Natural killer cell (primary cell): ENCODE measurements around the gene SLAMF9. TPM values are rescaled to one million over a fixed set of nuclear protein-coding genes. Genes with fewer than 3 reads are reported as not detected.

ENCODE experiments used
- ATAC-seq, 3 donors: fragments of 150-1000 bp in 2 of 3; fragments of 200-7000 bp in 1 of 3; cut with Tn5 transposase; 1 replicate in 1 of 3; 2 replicates in 2 of 3; pipeline ENCODE4 v1.10.0; 2021; ENCODE audit warnings: mild to moderate bottlenecking in 2 of 3, moderate library complexity in 2 of 3
- DNase-seq, 2 donors: peaks; one replicate each; pipeline versions ENCODE4 v3.0.0 to v3.0.0-alpha.2; 2013 to 2021; ENCODE audit warnings: mixed read lengths in 1 of 2
- H3K27ac ChIP-seq: one replicate; pipeline ENCODE4 v1.5.1; 2013; ENCODE audit warnings: mild to moderate bottlenecking, low read length
- H3K27me3 ChIP-seq: one replicate; pipeline ENCODE4 v1.6.1; 2013; ENCODE audit warnings: low read length; ENCODE audit not compliant: control insufficient read depth, insufficient read depth
- H3K36me3 ChIP-seq: one replicate; pipeline ENCODE4 v1.6.1; 2013; ENCODE audit warnings: low read length; ENCODE audit not compliant: control insufficient read depth, insufficient read depth
- H3K4me1 ChIP-seq: one replicate; pipeline ENCODE4 v1.6.1; 2013; ENCODE audit warnings: low read length; ENCODE audit not compliant: control insufficient read depth, insufficient read depth
- H3K4me3 ChIP-seq: one replicate; pipeline ENCODE4 v1.5.1; 2013; ENCODE audit warnings: low read length
- H3K9me3 ChIP-seq: one replicate; pipeline ENCODE4 v1.6.1; 2013; ENCODE audit warnings: low read length; ENCODE audit not compliant: control insufficient read depth, insufficient read depth
- H3K27ac Mint-ChIP-seq, 2 donors: one replicate each; pipeline ENCODE4 v1.8.0; 2022; ENCODE audit warnings: mild to moderate bottlenecking in 2 of 2, mixed read lengths in 2 of 2, moderate library complexity in 1 of 2
- H3K27me3 Mint-ChIP-seq, 2 donors: one replicate each; pipeline ENCODE4 v1.8.0; 2022; ENCODE audit warnings: low read depth in 2 of 2, mixed read lengths in 2 of 2
- H3K36me3 Mint-ChIP-seq: one replicate; pipeline ENCODE4 v1.8.0; 2022; ENCODE audit warnings: mixed read lengths
- H3K4me1 Mint-ChIP-seq, 2 donors: one replicate each; pipeline ENCODE4 v1.8.0; 2022; ENCODE audit warnings: mixed read lengths in 2 of 2
- H3K4me3 Mint-ChIP-seq: one replicate; pipeline ENCODE4 v1.8.0; 2022; ENCODE audit warnings: mild to moderate bottlenecking, moderate library complexity, mixed read lengths
- H3K9me3 Mint-ChIP-seq, 2 donors: one replicate each; pipeline ENCODE4 v1.8.0; 2022; ENCODE audit warnings: mixed read lengths in 2 of 2
- CTCF ChIP-seq: fragments of 200-600 bp; IDR thresholded peaks from one replicate; pipeline ENCODE4 v1.8.0; 2022; ENCODE audit warnings: antibody characterized with exemption
- WGBS: methylation state at CpG from one replicate; pipeline ENCODE4 v1.1.7; 2013; ENCODE audit warnings: missing lambda C conversion rate; ENCODE audit not compliant: insufficient coverage; 5-methylcytosine and 5-hydroxymethylcytosine counted together
- intact Hi-C: fragments of 100-400 bp; cut with micrococcal nuclease; formaldehyde crosslinking; loops from one replicate; pipeline ENCODE4 v1.14.2; 2022
- total RNA-seq, 4 donors: library from RNA; stranded (reverse); fragments of 120-200 nt in 1 of 4; gene quantifications; one replicate each; pipeline versions ENCODE4 v1.2.3 to v1.2.4, GENCODE V29; 2013 to 2022

The SLAMF9 gene
- total RNA-seq, 3 donors from 2014 or later (not counting 1 experiment from before 2014, with no cell fraction given): not detected

- H3K4me1 ChIP-seq: peaks cover 12% of the 10 kb centered on the region
- no peak for ATAC-seq
- H3K9me3 Mint-ChIP-seq: no peaks in the 10 kb centered on the region
- H3K4me3 Mint-ChIP-seq: peak overlapping the region; percentile 28
- H3K27ac Mint-ChIP-seq: no peak overlapping the region
- no peaks in the 10 kb centered on the region for H3K36me3 ChIP-seq
- no peak for TF ChIP-seq CTCF
- no peak overlapping the region for H3K4me3 ChIP-seq
- H3K27me3 Mint-ChIP-seq: peaks cover 0 to 6% of the 10 kb centered on the region in 2 donors
- H3K36me3 Mint-ChIP-seq: no peaks in the 10 kb centered on the region
- H3K27ac ChIP-seq: no peak overlapping the region
- intact Hi-C loops: loop anchor here (10.0 kb wide), 1 partner anchor 445 kb away; no protein-coding TSS in a partner anchor
- H3K4me1 Mint-ChIP-seq: peaks cover 17 to 25% of the 10 kb centered on the region in 2 donors
- H3K27me3 ChIP-seq: no peaks in the 10 kb centered on the region
- DNase-seq: no peak
- WGBS: 94% methylated on average over 47 of the region's 48 CpGs
- H3K9me3 ChIP-seq: no peaks in the 10 kb centered on the region
These were observed 24.6 kb downstream of the SLAMF9 start for GRCh38 chr1:159929155-159930051.

- H3K36me3 Mint-ChIP-seq: no peaks in the 10 kb centered on the region
- Histone ChIP-seq H3K36me3 (no peaks in the 10 kb centered on the region), H3K4me1 (peaks cover 20% of the 10 kb centered on the region), H3K27me3 (no peaks in the 10 kb centered on the region), H3K27ac (no peak overlapping the region), H3K9me3 (no peaks in the 10 kb centered on the region), H3K4me3 (no peak overlapping the region)
- TF ChIP-seq CTCF: no peak
- peak overlapping the region; percentile 28 for H3K4me3 Mint-ChIP-seq
- H3K27me3 Mint-ChIP-seq: peaks cover 0 to 8% of the 10 kb centered on the region in 2 donors
- intact Hi-C loops: no loop called here
- peaks cover 22 to 34% of the 10 kb centered on the region in 2 donors for H3K4me1 Mint-ChIP-seq
- ATAC-seq: no peak
- DNase-seq: no peak
- WGBS: 95% methylated on average over 18 of the region's 18 CpGs
- no peaks in the 10 kb centered on the region for H3K9me3 Mint-ChIP-seq
- H3K27ac Mint-ChIP-seq: no peak overlapping the region
These were observed 25.5 kb downstream of the SLAMF9 start for GRCh38 chr1:159928491-159929050.

GRCh38 chr1:159927849-159928431 is 26.1 kb downstream of the SLAMF9 start:
- Histone ChIP-seq H3K4me3 (no peak overlapping the region), H3K4me1 (peaks cover 26% of the 10 kb centered on the region), H3K9me3 (no peaks in the 10 kb centered on the region), H3K27ac (no peak overlapping the region), H3K27me3 (no peaks in the 10 kb centered on the region), H3K36me3 (no peaks in the 10 kb centered on the region)
- H3K4me1 Mint-ChIP-seq: peaks cover 28 to 40% of the 10 kb centered on the region in 2 donors
- DNase-seq: no peak
- no peak overlapping the region for H3K27ac Mint-ChIP-seq
- TF ChIP-seq CTCF: no peak
- no peak overlapping the region for H3K4me3 Mint-ChIP-seq
- H3K36me3 Mint-ChIP-seq: no peaks in the 10 kb centered on the region
- H3K27me3 Mint-ChIP-seq: peaks cover 0 to 8% of the 10 kb centered on the region in 2 donors
- WGBS: 87% methylated on average over 12 of the region's 13 CpGs
- intact Hi-C loops: no loop called here
- H3K9me3 Mint-ChIP-seq: no peaks in the 10 kb centered on the region
- no peak for ATAC-seq
